ENCODE data around the gene TMEM92.

The TMEM92 gene

GRCh38 chr17:50240851-50241250, 33.4 kb upstream of the TMEM92 start:
- no peak for TF ChIP-seq CTCF (IDR thresholded peaks at IDR 0.05; ENCODE audit: low read depth, low read length)
- DNase-seq (ENCODE audit: low read depth, low spot score): no peak
- in situ Hi-C loops (cut with HindIII; ENCODE audit: low sequenced_read_pairs): no loop called here
- H3K4me3 ChIP-seq (ENCODE audit: low read depth, low read length): no peak overlapping the region

- in situ Hi-C loops (cut with HindIII; ENCODE audit: low sequenced_read_pairs): no loop called here
- no peak for TF ChIP-seq CTCF (IDR thresholded peaks at IDR 0.05; ENCODE audit: low read depth, low read length)
Observed at GRCh38 chr17:50241431-50241830, 32.8 kb upstream of the TMEM92 start.

GRCh38 chr17:50244771-50245170, 29.5 kb upstream of the TMEM92 start:
- no peak overlapping the region for H3K4me3 ChIP-seq (ENCODE audit: low read depth, low read length)
- in situ Hi-C loops (cut with HindIII; ENCODE audit: low sequenced_read_pairs): no loop called here
- no peak for TF ChIP-seq CTCF (IDR thresholded peaks at IDR 0.05; ENCODE audit: low read depth, low read length)
- no peak for DNase-seq (ENCODE audit: low read depth, low spot score)

More at GRCh38 chr17:50241431-50241830, 32.8 kb upstream of the TMEM92 start:
- DNase-seq (ENCODE audit: low read depth, low spot score): no peak
- H3K4me3 ChIP-seq (ENCODE audit: low read depth, low read length): no peak overlapping the region

- TF ChIP-seq CTCF (IDR thresholded peaks at IDR 0.05; ENCODE audit: low read depth, low read length): no peak
- in situ Hi-C loops (cut with HindIII; ENCODE audit: low sequenced_read_pairs): no loop called here
- H3K4me3 ChIP-seq (ENCODE audit: low read depth, low read length): no peak overlapping the region
- no peak for DNase-seq (ENCODE audit: low read depth, low spot score)
Observed at GRCh38 chr17:50248255-50248654, 26.0 kb upstream of the TMEM92 start.

- no peak for DNase-seq (ENCODE audit: low read depth, low spot score)
- no peak for TF ChIP-seq CTCF (IDR thresholded peaks at IDR 0.05; ENCODE audit: low read depth, low read length)
- in situ Hi-C loops (cut with HindIII; ENCODE audit: low sequenced_read_pairs): no loop called here
- H3K4me3 ChIP-seq (ENCODE audit: low read depth, low read length): no peak overlapping the region
Observed at GRCh38 chr17:50252781-50253180, 21.5 kb upstream of the TMEM92 start.

GRCh38 chr17:50255766-50256635, 18.3 kb upstream of the TMEM92 start:
- no peak for DNase-seq (ENCODE audit: low read depth, low spot score)

More at GRCh38 chr17:50255766-50256635, 18.3 kb upstream of the TMEM92 start:
- TF ChIP-seq CTCF (IDR thresholded peaks at IDR 0.05; ENCODE audit: low read depth, low read length): no peak
- in situ Hi-C loops (cut with HindIII; ENCODE audit: low sequenced_read_pairs): no loop called here
- H3K4me3 ChIP-seq (ENCODE audit: low read depth, low read length): no peak overlapping the region

Measured in astrocyte of the spinal cord (primary cell).